Head of caudate nucleus (tissue), 42 donors: ENCODE results near the gene ZNF618.

Experiments
- DNase-seq, 42 donors: peaks; one replicate each; pipeline versions ENCODE4 v3.0.0 to v3.0.0-alpha.2; 2020 to 2021; ENCODE audit warnings: mixed read lengths in 7 of 42
- intact Hi-C: fragments of 100-400 bp; cut with DNase I; formaldehyde crosslinking; loops from one replicate; pipeline ENCODE4 v1.15.0; 2022

Gene ZNF618

DNA sequence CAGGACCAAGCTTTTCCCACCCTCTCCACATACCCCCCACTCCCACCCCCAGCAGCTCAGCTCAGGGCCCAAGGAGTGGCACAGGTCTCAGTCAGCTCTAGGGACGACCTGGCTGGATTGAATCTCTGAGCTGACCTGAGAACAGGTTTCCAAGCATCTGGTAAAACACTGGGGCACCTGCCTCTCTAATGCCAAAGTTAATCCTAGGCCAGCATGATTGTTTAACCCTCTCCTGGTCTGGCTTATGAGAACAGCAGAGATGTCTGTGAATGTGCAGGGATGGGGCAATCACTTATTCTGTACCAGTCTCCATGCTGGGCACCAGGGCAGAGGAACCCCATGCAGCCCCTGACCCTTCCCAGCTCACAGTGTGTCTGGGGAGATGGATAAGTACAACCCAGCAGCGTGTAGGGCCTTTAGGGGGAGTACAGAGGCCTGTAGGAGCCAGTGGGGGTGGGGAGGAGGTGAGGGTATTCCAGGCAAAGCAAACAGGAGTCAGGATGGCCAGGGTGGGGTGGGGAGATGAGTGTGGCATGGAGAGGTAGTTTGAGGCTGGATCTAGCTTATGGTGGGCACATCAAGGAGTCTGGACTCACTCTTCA is 223.7 kb downstream of the ZNF618 start:
- intact Hi-C loops = loop anchor here (5.0 kb wide), 1 partner anchor 193 kb away; no protein-coding TSS in a partner anchor
- peak in 1 of 42 donors; percentile 0 for DNase-seq

DNA sequence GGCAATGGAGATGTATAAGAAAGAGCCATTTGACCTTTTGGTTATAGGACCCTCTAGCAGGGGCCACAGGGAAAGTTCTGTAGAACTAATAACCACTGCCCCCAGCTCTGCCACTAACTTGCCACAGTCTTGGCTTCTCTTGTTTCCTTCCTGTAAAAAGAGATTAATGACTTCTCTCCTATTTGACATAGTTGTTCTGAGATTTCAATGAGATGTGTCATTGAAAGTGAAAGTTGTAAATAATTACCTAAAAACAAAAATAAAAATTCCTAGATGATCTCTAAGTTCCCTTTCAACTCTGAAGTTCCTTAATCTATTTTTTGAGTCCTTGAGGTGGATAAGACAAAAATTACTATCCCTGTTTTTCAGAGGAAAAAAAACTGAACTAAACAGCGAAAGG is 224.4 kb downstream of the ZNF618 start:
- intact Hi-C loops = no loop called here

DNA sequence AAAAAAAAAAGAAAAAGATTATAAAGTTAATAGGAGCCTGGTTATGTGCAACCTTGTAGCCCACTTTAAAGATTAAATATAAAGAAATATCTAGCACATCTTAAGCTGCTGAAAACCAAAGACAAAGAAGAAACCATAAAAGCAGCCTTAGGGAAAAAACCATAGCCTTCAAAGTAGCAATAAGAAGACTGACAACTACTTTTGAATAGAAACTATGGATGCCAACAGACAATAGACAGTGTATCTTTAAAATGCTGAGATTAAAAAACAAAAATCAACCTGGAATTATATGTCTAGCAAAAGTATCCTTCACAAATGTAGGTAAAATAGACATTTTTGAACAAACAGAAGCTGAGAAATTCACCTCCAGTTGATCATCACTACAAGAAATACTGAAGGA is 226.4 kb downstream of the ZNF618 start:
- intact Hi-C loops = no loop called here

More for the DNA sequence above, 224.4 kb downstream of the ZNF618 start:
- DNase-seq = peak in 1 of 42 donors; percentile 10

DNA sequence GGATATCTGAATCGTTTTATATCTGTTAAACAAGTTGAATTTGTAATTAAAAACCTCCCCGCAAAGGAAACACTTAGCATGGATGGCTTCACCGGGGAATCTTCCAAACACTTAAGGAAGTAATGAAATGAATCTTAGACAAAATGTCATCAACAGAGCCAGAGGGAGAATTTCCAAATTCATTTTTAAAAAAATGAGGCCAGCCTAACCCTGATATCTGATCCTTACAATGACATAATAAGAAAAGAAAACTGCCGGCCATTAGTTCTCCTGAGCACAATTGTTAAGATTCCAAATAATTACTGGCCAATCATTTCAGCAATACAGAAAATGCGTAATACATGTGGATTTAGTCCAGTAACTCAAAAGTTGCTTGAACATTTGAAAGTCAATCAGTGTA is 229.1 kb downstream of the ZNF618 start:
- intact Hi-C loops = no loop called here
- no peak for DNase-seq

More for the DNA sequence above, 226.4 kb downstream of the ZNF618 start:
- no peak for DNase-seq
